ENCODE results near the gene BDH2. TPM values are rescaled to one million over a fixed set of nuclear protein-coding genes. Genes with fewer than 3 reads are reported as not detected.
A peak's percentile ranks its signal among the peaks of the same experiment; 100 is the strongest.

BDH2 gene
- total and polyA plus RNA-seq, 2 of the 4 experiments (the other 2 are of a cell fraction) = 49.7 to 52.2 TPM

- Histone ChIP-seq H2AK5ac (ENCODE audit: low read depth, low read length) (no peak overlapping the region), H3K9ac (ENCODE audit: low read depth, low read length) (no peak overlapping the region), H3K56ac (ENCODE audit: extremely low read depth, insufficient read depth, low read length) (no peak overlapping the region), H3K4me2 (ENCODE audit: low read depth, low read length) (peak overlapping the region; percentile 85), H4K20me1 (ENCODE audit: insufficient read depth, low read length) (no peaks in the 10 kb centered on the region), H3K23ac (ENCODE audit: low read depth, low read length) (no peak overlapping the region), H2AK9ac (replicated peaks; ENCODE audit: low read depth, low read length, poor library complexity) (no peak overlapping the region), H3K27ac (ENCODE audit: insufficient read depth, low read length) (no peak overlapping the region), H3K4me1 (ENCODE audit: control insufficient read depth, insufficient read depth, low read length) (peaks cover 2% of the 10 kb centered on the region; the same call in 1 of the 2 replicates), H2BK15ac (ENCODE audit: low read depth, low read length) (no peak overlapping the region), H3K36me3 (ENCODE audit: control insufficient read depth, insufficient read depth, low read length) (peaks cover 20% of the 10 kb centered on the region), H4K8ac (ENCODE audit: low read depth in 2 of 2, low read length in 2 of 2) (no peak overlapping the region), H3K14ac (replicated peaks; ENCODE audit: low read depth, low read length) (no peak overlapping the region), H3K9me3 (ENCODE audit: control insufficient read depth, insufficient read depth, low read length) (no peaks in the 10 kb centered on the region), H3K27me3 (ENCODE audit: control insufficient read depth, insufficient read depth, low read length) (no peaks in the 10 kb centered on the region), H2BK5ac (ENCODE audit: low read depth, low read length, poor library complexity, severe bottlenecking) (no peak overlapping the region), H2BK120ac (ENCODE audit: low read depth, low read length) (no peak overlapping the region), H4K5ac (ENCODE audit: low read depth, low read length) (no peak overlapping the region), H2BK20ac (ENCODE audit: low read depth, low read length) (no peak overlapping the region), H3K4ac (ENCODE audit: low read depth, low read length) (no peak overlapping the region), H3K9me1 (ENCODE audit: insufficient read depth, low read length) (no peaks in the 10 kb centered on the region), H3K18ac (ENCODE audit: low read depth, low read length) (no peak overlapping the region), H2AFZ (replicated peaks; ENCODE audit: low read length, poor library complexity) (no peak overlapping the region), H4K91ac (ENCODE audit: insufficient read depth, low read depth, low read length) (no peak overlapping the region), H3K79me1 (ENCODE audit: low read depth in 1 of 2, low read length in 2 of 2) (peaks cover 3 to 7% of the 10 kb centered on the region in 2 experiments; a peak in 3 of 4 replicates), H3K4me3 (ENCODE audit: insufficient read depth, low read depth, low read length) (no peak overlapping the region)
- dilution Hi-C loops (cut with HindIII; ENCODE audit: low sequenced_read_pairs, unreplicated experiment) (no loop called here), intact Hi-C loops (cut with micrococcal nuclease) (loop anchor here (5.0 to 10.0 kb wide), 2 partner anchors 45 to 747 kb away; partner anchors contain the start of gene SLC39A8), in situ Hi-C loops (cut with MboI; ENCODE audit: low sequenced_read_pairs) (loop anchor here (10.0 kb wide), 1 partner anchor 647 kb away; no protein-coding TSS in a partner anchor)
- DNase-seq (no peak), ATAC-seq (ENCODE audit: low read depth) (no peak)
- TF ChIP-seq MXI1 (IDR thresholded peaks at IDR 0.05; ENCODE audit: borderline replicate concordance, low read depth, low read length) = no peak
- TF ChIP-seq ELK1 (IDR thresholded peaks at IDR 0.05; ENCODE audit: borderline replicate concordance, low read depth, low read length) = no peak
- no peak for TF ChIP-seq RCOR1 (IDR thresholded peaks at IDR 0.05; ENCODE audit: insufficient replicate concordance, low read length)
- no peak for TF ChIP-seq CEBPB (IDR thresholded peaks at IDR 0.05; ENCODE audit: low read depth, low read length)
- no peak for TF ChIP-seq CHD1 (IDR thresholded peaks at IDR 0.05; ENCODE audit: low read depth, low read length)
- no peak for TF ChIP-seq USF2 (IDR thresholded peaks at IDR 0.05; ENCODE audit: low read depth, low read length)
- TF ChIP-seq NFE2L2 (IDR thresholded peaks at IDR 0.05; ENCODE audit: low read depth, low read length) = no peak
- TF ChIP-seq MAFK (IDR thresholded peaks at IDR 0.05; ENCODE audit: low read depth, low read length) = no peak
- BruUV-seq (replicated peaks) = no TSS peak
- POLR2A ChIA-PET (ENCODE audit: unreplicated experiment) = no interaction called here
- CTCF ChIA-PET = interaction anchor here (0.7 to 1.7 kb wide), 5 partner anchors 10 to 46 kb away, joined by 3 to 13 read pairs (median 4); no protein-coding TSS in a partner anchor
Observed at GRCh38 chr4:103092245-103092644, 7.4 kb downstream of the BDH2 start.

Measured in IMR-90 (cell line).